ENCODE results near the gene PTPRM. TPM values are rescaled to one million over a fixed set of nuclear protein-coding genes. Genes with fewer than 3 reads are reported as not detected.

The PTPRM gene
- total and polyA plus RNA-seq, 2 donors (not counting 3 experiments of a cell fraction or from before 2014, with no cell fraction given), result 37.4 to 43.7 TPM

- Histone ChIP-seq H3K4me2 (ENCODE audit: insufficient read depth, low read length) (no peak overlapping the region), H3K9me3 (replicated peaks; ENCODE audit: control insufficient read depth, insufficient read depth, low read length) (no peaks in the 10 kb centered on the region), H3K36me3 (ENCODE audit: control insufficient read depth in 2 of 2, extremely low read depth in 1 of 2, insufficient read depth in 2 of 2, low read length in 2 of 2) (no peaks in the 10 kb centered on the region), H4K20me1 (replicated peaks; ENCODE audit: control insufficient read depth, extremely low read depth, insufficient read depth, low read length) (no peaks in the 10 kb centered on the region), H3K4me3 (replicated peaks in 1 of 3; ENCODE audit: insufficient read depth in 1 of 3, low read depth in 1 of 3, low read length in 3 of 3) (no peak overlapping the region), H3K9ac (replicated peaks; ENCODE audit: extremely low read depth, insufficient read depth, low read length) (no peak overlapping the region), H3K27me3 (ENCODE audit: control insufficient read depth in 2 of 2, insufficient read depth in 2 of 2, low read length in 2 of 2) (no peaks in the 10 kb centered on the region), H3K4me1 (ENCODE audit: control insufficient read depth, extremely low read depth, insufficient read depth, low read length) (no peaks in the 10 kb centered on the region), H3K27ac (ENCODE audit: insufficient read depth, low read depth, low read length) (no peak overlapping the region), H2AFZ (ENCODE audit: low read depth, low read length) (no peak overlapping the region), H3K79me2 (ENCODE audit: control insufficient read depth, insufficient read depth, low read length) (no peaks in the 10 kb centered on the region), H3K9me1 (replicated peaks; ENCODE audit: control insufficient read depth, extremely low read depth, insufficient read depth, low read length) (no peaks in the 10 kb centered on the region)
- POLR2A ChIA-PET, result no interaction called here
- TF ChIP-seq EZH2 (IDR thresholded peaks at IDR 0.05; ENCODE audit: borderline replicate concordance, low read depth, low read length, severe bottlenecking), result no peak
- no peak for TF ChIP-seq MYC (IDR thresholded peaks at IDR 0.05; ENCODE audit: low read depth, low read length)
- TF ChIP-seq POLR2A (IDR thresholded peaks at IDR 0.05; ENCODE audit: low read depth, low read length), result no peak
- no peak for TF ChIP-seq CTCF (IDR thresholded peaks at IDR 0.05; ENCODE audit: extremely low read depth in 1 of 2, insufficient read depth in 1 of 2, low read depth in 1 of 2, low read length in 2 of 2)
- TF ChIP-seq MAX (IDR thresholded peaks at IDR 0.05; ENCODE audit: insufficient read depth, insufficient read length), result no peak
- TF ChIP-seq POLR2AphosphoS5 (IDR thresholded peaks at IDR 0.05; ENCODE audit: insufficient read depth, low read depth, low read length), result no peak
- no peak for TF ChIP-seq FOS (IDR thresholded peaks at IDR 0.05; ENCODE audit: borderline replicate concordance, insufficient read depth, low read length)
- no peak for TF ChIP-seq GATA2 (IDR thresholded peaks at IDR 0.05; ENCODE audit: insufficient read depth, insufficient read length, low read depth, low read length)
- no peak for TF ChIP-seq JUN (IDR thresholded peaks at IDR 0.05; ENCODE audit: borderline replicate concordance, insufficient read depth, insufficient read length, low read depth)
- CTCF ChIA-PET, result interaction anchor here (1.0 to 1.6 kb wide), 2 partner anchors 9 to 385 kb away, joined by 3 to 6 read pairs; no protein-coding TSS in a partner anchor
- DNase-seq (ENCODE audit: low read depth, low spot score), result no peak
- BruUV-seq (replicated peaks), result no TSS peak
- FAIRE-seq, result no peak
- intact Hi-C loops (cut with micrococcal nuclease), result no loop called here
- dilution Hi-C loops (cut with MboI; ENCODE audit: extremely low pct_ligation_motif_present, low sequenced_read_pairs), result no loop called here
These were observed 697.0 kb downstream of the PTPRM start for GRCh38 chr18:8264116-8264515.

Data from endothelial cell of umbilical vein (primary cell).